HT1080 (cell line): ENCODE measurements around the gene HMGN4. TPM values are rescaled to one million over a fixed set of nuclear protein-coding genes. Genes with fewer than 3 reads are reported as not detected.

ENCODE experiments used
- DNase-seq: peaks from one replicate; pipeline ENCODE4 v3.0.0-alpha.2; 2015; ENCODE audit warnings: low read depth
- small RNA-seq: library from RNA; depleted of rRNA; stranded (forward); fragments of <200 nt; gene quantifications from one replicate; pipeline ENCODE3, GENCODE V24; 2014
- total RNA-seq: library from RNA; depleted of rRNA; stranded (reverse); fragments of >200 nt; shearing (Covaris generic); gene quantifications from 2 replicates; pipeline ENCODE4 v1.2.3, GENCODE V29; 2014; rRNA removed

Gene HMGN4
- total RNA-seq, 1 experiment from 2014 or later = 75.1 TPM

DNA sequence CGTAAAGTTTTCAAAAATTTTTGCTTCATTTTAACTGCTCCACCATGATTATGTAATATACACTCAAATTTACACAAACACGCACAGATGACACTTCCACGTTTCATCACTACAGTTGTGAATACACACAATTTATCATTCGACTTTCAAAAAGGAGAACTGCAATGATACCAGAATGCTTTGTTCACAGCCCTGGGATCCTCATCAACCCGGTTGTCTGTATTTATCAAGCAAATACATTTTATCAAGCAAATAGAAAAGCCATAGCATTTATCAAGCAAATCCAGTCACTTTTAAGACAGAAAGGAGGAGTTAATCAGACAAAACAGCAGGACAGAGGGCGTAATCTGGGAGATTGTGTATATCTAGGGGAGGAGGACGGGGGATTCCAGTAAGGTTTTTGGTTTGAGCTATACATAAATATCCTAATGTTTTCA is 38.3 kb downstream of the HMGN4 start:
- no peak for DNase-seq

GRCh38 chr6:26576929-26577719 is 39.0 kb downstream of the HMGN4 start:
- peak; percentile 91 for DNase-seq

- DNase-seq = no peak
Measured at GRCh38 chr6:26577720-26578072, 39.5 kb downstream of the HMGN4 start.

GRCh38 chr6:26578279-26578678 is 40.1 kb downstream of the HMGN4 start:
- DNase-seq = no peak

DNA sequence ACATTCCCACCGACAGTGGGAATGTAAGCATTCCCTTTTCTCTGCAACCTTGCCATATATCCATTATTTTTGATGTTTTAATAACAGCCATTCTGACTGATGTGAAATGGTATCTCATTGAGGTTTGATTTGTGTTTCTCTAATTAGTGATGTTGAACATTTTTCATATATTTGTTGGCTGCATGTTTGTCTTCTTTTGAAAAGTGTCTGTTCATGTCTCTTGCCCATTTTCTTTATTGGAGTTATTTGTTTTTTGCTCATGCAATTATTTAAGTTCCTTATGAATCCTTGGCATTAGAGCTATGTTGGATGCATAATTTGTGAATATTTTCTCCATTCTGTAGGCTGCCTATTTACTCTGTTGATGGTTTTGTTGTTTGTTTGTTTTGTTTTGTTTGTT is 40.6 kb downstream of the HMGN4 start:
- no peak for DNase-seq

DNA sequence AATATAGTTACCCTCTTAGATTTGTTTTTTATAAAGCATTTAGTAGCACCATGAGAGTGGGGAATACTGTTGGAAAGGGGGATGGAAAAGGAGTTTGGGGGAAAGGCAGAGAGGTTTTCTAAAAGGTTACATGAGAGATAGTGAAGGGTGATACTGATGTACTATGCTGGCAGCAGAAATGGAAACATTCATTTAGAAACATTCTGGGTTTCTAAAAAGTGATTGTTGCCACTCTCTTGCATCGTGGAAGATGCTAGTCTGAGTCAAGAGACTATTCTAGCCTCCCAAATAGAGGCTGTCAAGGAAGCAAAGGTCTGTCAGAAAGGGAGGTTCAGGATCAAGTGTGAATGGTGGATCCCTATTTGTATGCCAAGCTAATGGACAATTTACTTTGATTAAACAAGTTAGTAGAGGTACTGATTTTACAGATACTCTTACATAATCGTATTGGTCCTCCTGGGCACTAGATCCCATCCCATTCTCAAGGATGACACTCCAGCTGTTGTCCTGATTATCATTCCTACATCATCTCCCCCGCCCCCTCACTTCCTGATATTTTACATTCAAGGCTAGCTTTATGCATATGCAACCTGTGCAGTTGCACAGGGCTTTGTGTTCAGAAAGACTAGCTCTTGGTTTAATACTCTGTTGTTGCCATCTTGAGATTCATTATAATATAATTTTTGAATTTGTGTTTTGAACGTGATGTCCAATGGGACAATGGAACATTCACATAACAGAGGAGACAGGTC is 43.2 kb downstream of the HMGN4 start:
- DNase-seq = no peak

GRCh38 chr6:26588965-26589364 is 50.8 kb downstream of the HMGN4 start:
- DNase-seq = no peak

- peak; percentile 58 for DNase-seq
Measured at GRCh38 chr6:26592649-26593048, 54.5 kb downstream of the HMGN4 start.

DNA sequence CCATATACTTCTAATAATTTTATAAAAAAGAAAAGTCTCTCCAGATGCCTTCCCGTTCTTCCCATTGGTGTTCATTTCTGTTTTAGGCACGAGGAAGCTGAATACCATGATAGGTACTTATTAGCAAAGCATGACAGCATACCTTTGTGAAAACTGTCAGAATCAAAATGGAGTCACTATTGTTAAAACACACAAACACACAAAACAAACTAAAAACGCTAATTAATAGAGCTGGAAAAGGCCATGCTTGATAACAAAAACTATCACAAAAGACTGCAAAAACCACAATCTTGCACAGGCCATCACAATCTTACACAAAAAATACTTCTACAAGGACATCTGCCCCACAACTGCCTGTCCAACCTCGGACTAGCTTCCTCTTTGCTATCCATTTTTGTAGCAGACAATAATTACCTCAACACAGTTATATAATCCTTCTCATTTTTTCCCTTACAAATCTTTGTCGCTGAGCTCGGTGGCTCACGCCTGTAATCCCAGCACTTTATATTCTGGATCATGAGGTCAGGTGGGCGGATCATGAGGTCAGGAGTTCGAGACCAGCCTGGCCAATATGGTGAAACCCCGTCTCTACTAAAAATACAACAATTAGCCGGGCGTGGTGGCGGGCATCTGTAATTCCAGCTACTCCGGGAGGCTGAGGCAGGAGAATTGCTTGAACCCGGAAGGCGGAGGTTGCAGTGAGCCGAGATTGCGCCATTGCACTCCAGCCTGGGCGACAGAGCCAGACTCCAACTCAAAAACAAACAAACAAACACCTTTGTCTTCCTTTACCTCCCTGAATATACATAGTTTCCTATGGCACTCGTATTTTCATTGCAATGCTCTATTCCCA is 55.3 kb downstream of the HMGN4 start:
- peak; percentile 53 for DNase-seq

DNA sequence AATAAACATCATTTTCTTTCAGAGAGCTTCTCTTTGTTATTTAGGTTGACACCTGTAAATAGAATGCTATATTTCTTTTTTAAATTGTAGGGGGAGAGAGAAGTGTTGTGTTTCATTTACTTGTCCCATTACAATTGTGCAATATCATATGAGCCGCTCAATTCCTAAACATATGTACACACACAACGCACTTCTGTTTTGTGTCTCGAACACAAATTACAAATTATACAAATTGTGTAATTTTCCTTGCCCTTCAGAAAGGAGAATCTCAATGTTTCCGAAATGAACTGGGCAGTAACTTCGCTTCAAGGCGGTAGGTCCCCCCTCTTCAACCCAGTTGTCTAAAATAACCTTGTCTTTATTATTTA is 55.9 kb downstream of the HMGN4 start:
- no peak for DNase-seq

GRCh38 chr6:26594730-26595632 is 56.8 kb downstream of the HMGN4 start:
- DNase-seq = peak; percentile 95

DNA sequence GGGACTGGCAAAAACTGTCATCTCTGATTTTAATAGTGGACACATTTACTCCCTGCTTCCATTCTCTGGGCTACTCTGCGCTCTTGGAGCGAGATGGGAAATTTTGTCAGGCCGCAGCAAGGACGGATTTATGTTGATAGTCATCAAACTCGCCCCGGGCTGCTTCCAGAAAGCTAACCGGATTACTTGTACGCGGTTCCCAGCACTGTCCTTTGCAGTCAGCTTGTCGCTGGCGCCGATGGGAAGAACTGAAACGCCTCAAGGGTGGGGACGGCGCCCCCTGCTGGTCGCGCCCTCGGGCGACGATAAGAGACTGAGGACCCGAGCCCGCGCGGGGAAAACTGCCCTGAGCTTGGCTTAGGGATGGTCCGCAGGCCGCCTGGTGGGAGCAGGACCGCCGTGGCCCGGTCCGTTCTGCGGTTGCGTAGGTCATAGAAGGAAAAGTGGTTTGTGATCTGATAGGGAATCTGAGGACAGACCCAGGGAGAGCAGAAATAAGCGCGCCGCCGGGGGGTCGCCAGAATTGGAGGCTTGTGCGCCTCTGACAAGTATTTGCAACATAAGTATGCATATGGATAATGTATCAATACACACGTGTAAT is 57.6 kb downstream of the HMGN4 start:
- peak; percentile 82 for DNase-seq

Small RNAs within 50 kb of the gene (small RNA-seq; reads per million reads assigned to genes)
- gene RNU6-502P = not detected

Other genes starting within 250 kb of the HMGN4 start
- 14.8 and 16.1 TPM in 2 replicates for gene BTN3A2, start 173.2 kb upstream of the HMGN4 start, total RNA-seq
- 3.0 and 5.6 TPM in 2 replicates for gene BTN2A2, start 155.3 kb upstream of the HMGN4 start, total RNA-seq
- 8.2 and 8.7 TPM in 2 replicates for gene BTN3A1, start 136.1 kb upstream of the HMGN4 start, total RNA-seq
- gene BTN3A3, start 97.9 kb upstream of the HMGN4 start, total RNA-seq = 3.8 and 4.7 TPM in 2 replicates
- 7.9 and 8.5 TPM in 2 replicates for gene BTN2A1, start 80.4 kb upstream of the HMGN4 start, total RNA-seq
- 0.23 TPM in 1 of 2 replicates, not detected in the other for gene BTN1A1, start 38.1 kb upstream of the HMGN4 start, total RNA-seq
- 25.4 and 28.9 TPM in 2 replicates for gene ABT1, start 58.6 kb downstream of the HMGN4 start, total RNA-seq
- gene ZNF322, start 121.4 kb downstream of the HMGN4 start, total RNA-seq = 11.0 and 11.8 TPM in 2 replicates